ENCODE results near the gene KRTAP5-1.

The KRTAP5-1 gene

GRCh38 chr11:1570001-1570453 is 15.1 kb downstream of the KRTAP5-1 start:
- Histone ChIP-seq H3K36me3 (ENCODE audit: control insufficient read depth, insufficient read depth, low read length) (peaks cover 5% of the 10 kb centered on the region), H3K27me3 (ENCODE audit: control insufficient read depth, insufficient read depth, low read length) (peaks cover 14% of the 10 kb centered on the region), H3K9me3 (ENCODE audit: control insufficient read depth, insufficient read depth, low read length) (no peaks in the 10 kb centered on the region), H3K9ac (ENCODE audit: low read depth, low read length) (no peak overlapping the region), H3K4me1 (ENCODE audit: control insufficient read depth, insufficient read depth, low read length) (peaks cover 11% of the 10 kb centered on the region), H3K4me3 (ENCODE audit: low read depth, low read length) (no peak overlapping the region)

- Histone ChIP-seq H3K4me3 (ENCODE audit: low read depth, low read length) (no peak overlapping the region), H3K9me3 (ENCODE audit: control insufficient read depth, insufficient read depth, low read length) (no peaks in the 10 kb centered on the region), H3K36me3 (ENCODE audit: control insufficient read depth, insufficient read depth, low read length) (peaks cover 6% of the 10 kb centered on the region), H3K9ac (ENCODE audit: low read depth, low read length) (no peak overlapping the region), H3K4me1 (ENCODE audit: control insufficient read depth, insufficient read depth, low read length) (peaks cover 9% of the 10 kb centered on the region), H3K27me3 (ENCODE audit: control insufficient read depth, insufficient read depth, low read length) (peaks cover 10% of the 10 kb centered on the region)
These were observed 15.8 kb downstream of the KRTAP5-1 start for GRCh38 chr11:1569251-1569780.

GRCh38 chr11:1568441-1568911 is 16.6 kb downstream of the KRTAP5-1 start:
- Histone ChIP-seq H3K36me3 (ENCODE audit: control insufficient read depth, insufficient read depth, low read length) (peaks cover 6% of the 10 kb centered on the region), H3K9ac (ENCODE audit: low read depth, low read length) (no peak overlapping the region), H3K4me3 (ENCODE audit: low read depth, low read length) (peak overlapping the region; percentile 18), H3K27me3 (ENCODE audit: control insufficient read depth, insufficient read depth, low read length) (peaks cover 4% of the 10 kb centered on the region), H3K9me3 (ENCODE audit: control insufficient read depth, insufficient read depth, low read length) (no peaks in the 10 kb centered on the region), H3K4me1 (ENCODE audit: control insufficient read depth, insufficient read depth, low read length) (peaks cover 11% of the 10 kb centered on the region)

GRCh38 chr11:1567721-1568100 is 17.4 kb downstream of the KRTAP5-1 start:
- peaks cover 10% of the 10 kb centered on the region for H3K36me3 ChIP-seq (ENCODE audit: control insufficient read depth, insufficient read depth, low read length)
- no peaks in the 10 kb centered on the region for H3K27me3 ChIP-seq (ENCODE audit: control insufficient read depth, insufficient read depth, low read length)
- no peak overlapping the region for H3K9ac ChIP-seq (ENCODE audit: low read depth, low read length)
- no peaks in the 10 kb centered on the region for H3K9me3 ChIP-seq (ENCODE audit: control insufficient read depth, insufficient read depth, low read length)
- no peak overlapping the region for H3K4me3 ChIP-seq (ENCODE audit: low read depth, low read length)
- H3K4me1 ChIP-seq (ENCODE audit: control insufficient read depth, insufficient read depth, low read length) = peaks cover 11% of the 10 kb centered on the region

- no peak overlapping the region for H3K9ac ChIP-seq (ENCODE audit: low read depth, low read length)
- peaks cover 14% of the 10 kb centered on the region for H3K36me3 ChIP-seq (ENCODE audit: control insufficient read depth, insufficient read depth, low read length)
- H3K27me3 ChIP-seq (ENCODE audit: control insufficient read depth, insufficient read depth, low read length) = no peaks in the 10 kb centered on the region
- peaks cover 11% of the 10 kb centered on the region for H3K4me1 ChIP-seq (ENCODE audit: control insufficient read depth, insufficient read depth, low read length)
- H3K4me3 ChIP-seq (ENCODE audit: low read depth, low read length) = no peak overlapping the region
- H3K9me3 ChIP-seq (ENCODE audit: control insufficient read depth, insufficient read depth, low read length) = no peaks in the 10 kb centered on the region
These were observed 17.9 kb downstream of the KRTAP5-1 start for GRCh38 chr11:1567052-1567720.

- Histone ChIP-seq H3K4me3 (ENCODE audit: low read depth, low read length) (no peak overlapping the region), H3K9me3 (ENCODE audit: control insufficient read depth, insufficient read depth, low read length) (no peaks in the 10 kb centered on the region), H3K36me3 (ENCODE audit: control insufficient read depth, insufficient read depth, low read length) (peaks cover 14% of the 10 kb centered on the region), H3K4me1 (ENCODE audit: control insufficient read depth, insufficient read depth, low read length) (peaks cover 11% of the 10 kb centered on the region), H3K27me3 (ENCODE audit: control insufficient read depth, insufficient read depth, low read length) (no peaks in the 10 kb centered on the region), H3K9ac (ENCODE audit: low read depth, low read length) (no peak overlapping the region)
These were observed 18.6 kb downstream of the KRTAP5-1 start for GRCh38 chr11:1566381-1567051.

- Histone ChIP-seq H3K27me3 (ENCODE audit: control insufficient read depth, insufficient read depth, low read length) (no peaks in the 10 kb centered on the region), H3K9ac (ENCODE audit: low read depth, low read length) (no peak overlapping the region), H3K4me1 (ENCODE audit: control insufficient read depth, insufficient read depth, low read length) (peaks cover 11% of the 10 kb centered on the region), H3K9me3 (ENCODE audit: control insufficient read depth, insufficient read depth, low read length) (no peaks in the 10 kb centered on the region), H3K36me3 (ENCODE audit: control insufficient read depth, insufficient read depth, low read length) (peaks cover 16% of the 10 kb centered on the region), H3K4me3 (ENCODE audit: low read depth, low read length) (no peak overlapping the region)
These were observed 19.2 kb downstream of the KRTAP5-1 start for GRCh38 chr11:1565904-1566247.

- peaks cover 16% of the 10 kb centered on the region for H3K36me3 ChIP-seq (ENCODE audit: control insufficient read depth, insufficient read depth, low read length)
- H3K27me3 ChIP-seq (ENCODE audit: control insufficient read depth, insufficient read depth, low read length) = no peaks in the 10 kb centered on the region
- H3K9me3 ChIP-seq (ENCODE audit: control insufficient read depth, insufficient read depth, low read length) = no peaks in the 10 kb centered on the region
- H3K4me3 ChIP-seq (ENCODE audit: low read depth, low read length) = no peak overlapping the region
- no peak overlapping the region for H3K9ac ChIP-seq (ENCODE audit: low read depth, low read length)
- H3K4me1 ChIP-seq (ENCODE audit: control insufficient read depth, insufficient read depth, low read length) = peaks cover 11% of the 10 kb centered on the region
These were observed 19.7 kb downstream of the KRTAP5-1 start for GRCh38 chr11:1565173-1565903.

- H3K4me3 ChIP-seq (ENCODE audit: low read depth, low read length) = no peak overlapping the region
- no peak overlapping the region for H3K9ac ChIP-seq (ENCODE audit: low read depth, low read length)
- H3K36me3 ChIP-seq (ENCODE audit: control insufficient read depth, insufficient read depth, low read length) = peaks cover 20% of the 10 kb centered on the region
- H3K27me3 ChIP-seq (ENCODE audit: control insufficient read depth, insufficient read depth, low read length) = no peaks in the 10 kb centered on the region
- peaks cover 11% of the 10 kb centered on the region for H3K4me1 ChIP-seq (ENCODE audit: control insufficient read depth, insufficient read depth, low read length)
- no peaks in the 10 kb centered on the region for H3K9me3 ChIP-seq (ENCODE audit: control insufficient read depth, insufficient read depth, low read length)
These were observed 20.4 kb downstream of the KRTAP5-1 start for GRCh38 chr11:1564535-1565172.

- H3K9me3 ChIP-seq (ENCODE audit: control insufficient read depth, insufficient read depth, low read length) = no peaks in the 10 kb centered on the region
- H3K27me3 ChIP-seq (ENCODE audit: control insufficient read depth, insufficient read depth, low read length) = no peaks in the 10 kb centered on the region
- H3K36me3 ChIP-seq (ENCODE audit: control insufficient read depth, insufficient read depth, low read length) = peaks cover 22% of the 10 kb centered on the region
- peaks cover 9% of the 10 kb centered on the region for H3K4me1 ChIP-seq (ENCODE audit: control insufficient read depth, insufficient read depth, low read length)
- H3K9ac ChIP-seq (ENCODE audit: low read depth, low read length) = no peak overlapping the region
- H3K4me3 ChIP-seq (ENCODE audit: low read depth, low read length) = no peak overlapping the region
These were observed 21.2 kb downstream of the KRTAP5-1 start for GRCh38 chr11:1563697-1564534.

All from iPS-15b (cell line).